Skin of body (tissue), 2 donors: ENCODE measurements around the gene GPR3. TPM values are rescaled to one million over a fixed set of nuclear protein-coding genes. Genes with fewer than 3 reads are reported as not detected.
"Not testable (repeated sequence)": the region's sequence is repeated elsewhere in the genome, so short reads cannot be mapped to it uniquely, and the experiment has no call there.

Source experiments
- DNase-seq: peaks from one replicate; lab custom pipeline; 2025; lab: John Stamatoyannopoulos, UW
- total RNA-seq: library from RNA; depleted of rRNA; stranded (reverse); fragments of >200 nt; gene quantifications from one replicate; pipeline ENCODE4 v1.2.3, GENCODE V29; 2014

GPR3 gene
- total RNA-seq, 1 donor from 2014 or later, result 0.30 TPM

DNA sequence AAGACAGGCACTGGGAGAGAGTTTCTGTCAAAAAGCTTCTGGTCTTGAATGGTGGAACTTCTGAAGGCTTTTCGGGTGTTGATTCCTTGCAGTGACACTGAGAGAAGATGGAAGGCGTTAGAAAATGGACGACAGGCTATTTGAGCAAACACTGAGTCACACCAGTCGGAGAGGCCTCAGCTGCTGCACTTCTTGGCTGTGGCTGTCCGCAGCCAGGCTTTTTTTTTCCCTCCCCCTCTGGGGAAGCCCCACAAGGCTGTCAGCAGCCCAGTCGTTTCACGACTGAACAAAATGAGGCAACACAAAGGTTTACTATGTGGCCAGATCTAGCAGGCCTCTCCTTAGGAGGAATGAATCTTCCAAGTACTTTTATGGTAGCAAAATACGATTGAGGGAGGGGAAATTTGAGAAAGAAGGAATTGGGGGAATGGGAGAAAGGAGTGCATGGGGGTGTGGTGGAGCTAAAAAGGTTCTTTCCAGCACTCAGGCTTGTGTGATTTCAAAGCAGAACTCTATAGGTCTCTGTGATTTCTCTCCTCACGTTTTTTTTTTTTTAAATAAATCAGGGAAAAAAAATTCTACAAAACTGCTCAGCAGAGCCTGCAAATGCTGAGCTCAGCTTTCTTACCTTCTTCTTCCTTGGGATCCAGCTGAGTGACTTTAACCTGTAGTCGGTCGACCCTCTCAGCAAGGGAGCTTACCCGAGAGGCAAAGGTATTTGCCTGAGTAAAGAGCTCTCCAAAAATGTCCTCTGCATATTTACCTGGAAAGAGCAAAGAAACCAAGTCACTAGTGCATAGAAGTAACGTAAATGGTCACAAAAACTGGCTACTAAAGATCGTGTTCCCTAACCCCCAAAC, 26.1 kb downstream of the GPR3 start:
- peak; percentile 69 for DNase-seq

GRCh38 chr1:27423709-27424108, 31.3 kb downstream of the GPR3 start:
- DNase-seq, result no peak

DNA sequence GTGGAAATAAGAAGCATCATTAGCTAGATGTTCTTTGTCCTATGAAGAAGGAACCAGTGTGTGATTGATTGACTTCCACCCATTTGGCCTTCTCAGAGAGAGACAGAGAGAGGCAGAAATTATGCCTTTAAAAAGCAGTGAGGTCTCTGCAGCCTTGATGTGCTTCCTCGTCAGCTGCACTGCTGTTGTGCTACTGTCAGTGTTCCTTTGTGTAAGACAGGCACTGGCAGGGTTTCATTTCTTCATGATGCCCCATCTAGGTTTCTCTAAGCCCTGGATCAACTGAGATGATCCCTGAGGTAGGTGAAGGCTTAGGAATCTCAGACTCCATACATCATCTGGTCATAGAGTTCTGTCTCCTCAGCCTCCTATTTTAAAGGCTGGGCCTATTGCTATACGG, 34.9 kb downstream of the GPR3 start:
- DNase-seq, result no peak

GRCh38 chr1:27427816-27428315, 35.4 kb downstream of the GPR3 start:
- DNase-seq, result no peak

- no peak for DNase-seq
Measured at GRCh38 chr1:27428316-27429028, 36.0 kb downstream of the GPR3 start.

DNA sequence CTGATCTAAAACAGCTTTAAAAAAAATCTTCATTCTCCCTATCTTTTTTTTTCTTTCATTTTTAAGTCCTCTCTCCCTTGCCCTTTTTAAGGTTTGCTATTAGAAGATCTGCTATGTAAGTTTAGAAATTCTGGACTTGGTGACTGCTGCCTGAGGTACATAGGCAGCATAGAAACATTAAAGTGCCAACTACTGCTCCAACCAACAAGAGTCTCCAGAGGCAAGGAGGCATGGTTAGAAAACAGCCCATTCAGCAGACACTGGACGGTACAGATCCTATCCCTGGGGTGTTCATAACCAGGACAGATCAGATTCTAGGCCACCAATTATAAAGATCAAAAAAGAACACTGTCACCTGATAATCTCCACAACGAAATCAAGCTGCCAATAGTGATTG, 36.6 kb downstream of the GPR3 start:
- DNase-seq, result no peak

- DNase-seq, result peak; percentile 18
Measured at GRCh38 chr1:27430903-27431600, 38.6 kb downstream of the GPR3 start.

GRCh38 chr1:27431601-27431940, 39.1 kb downstream of the GPR3 start:
- no peak for DNase-seq

GRCh38 chr1:27432725-27433124, 40.3 kb downstream of the GPR3 start:
- not testable (repeated sequence) for DNase-seq

GRCh38 chr1:27433706-27434105, 41.3 kb downstream of the GPR3 start:
- no peak for DNase-seq

GRCh38 chr1:27435566-27436203, 43.3 kb downstream of the GPR3 start:
- DNase-seq, result no peak

- peak; percentile 43 for DNase-seq
Measured at GRCh38 chr1:27436204-27437159, 44.1 kb downstream of the GPR3 start.

GRCh38 chr1:27438621-27439061, 46.2 kb downstream of the GPR3 start:
- DNase-seq, result no peak

- DNase-seq, result no peak
Measured at GRCh38 chr1:27439150-27439549, 46.7 kb downstream of the GPR3 start.

GRCh38 chr1:27444632-27445031, 52.2 kb downstream of the GPR3 start:
- DNase-seq, result no peak

Other genes starting within 250 kb of the GPR3 start
- 5.8 TPM for gene SLC9A1, start 237.5 kb upstream of the GPR3 start, total RNA-seq
- 17.8 TPM for gene WDTC1, start 158.0 kb upstream of the GPR3 start, total RNA-seq
- 14.1 TPM for gene TMEM222, start 70.5 kb upstream of the GPR3 start, total RNA-seq
- gene SYTL1, start 50.6 kb upstream of the GPR3 start, total RNA-seq, result 22.7 TPM
- gene MAP3K6, start 25.7 kb upstream of the GPR3 start, total RNA-seq, result 14.5 TPM
- not detected for gene FCN3, start 17.8 kb upstream of the GPR3 start, total RNA-seq
- gene CD164L2, start 9.3 kb upstream of the GPR3 start, total RNA-seq, result 0.30 TPM
- gene WASF2, start 97.5 kb downstream of the GPR3 start, total RNA-seq, result 38.6 TPM
- 19.4 TPM for gene AHDC1, start 211.5 kb downstream of the GPR3 start, total RNA-seq
- gene FGR, start 242.6 kb downstream of the GPR3 start, total RNA-seq, result 9.6 TPM